Epithelial cell of proximal tubule (primary cell): ENCODE measurements around the gene AIF1. TPM values are rescaled to one million over a fixed set of nuclear protein-coding genes. Genes with fewer than 3 reads are reported as not detected.
A peak's percentile ranks its signal among the peaks of the same experiment; 100 is the strongest.

Experiments
- DNase-seq: peaks from one replicate; pipeline ENCODE4 v3.0.0-alpha.2; 2011; ENCODE audit warnings: low read depth
- H3K4me3 ChIP-seq: 2 replicates; pipeline ENCODE4 v1.5.1; 2011; ENCODE audit warnings: low read depth, mild to moderate bottlenecking, low read length
- CTCF ChIP-seq: conservative IDR thresholded peaks from 2 replicates; pipeline ENCODE4 v1.5.1; 2012; ENCODE audit warnings: low read depth, mild to moderate bottlenecking, low read length
- total RNA-seq: library from RNA; depleted of rRNA; stranded (reverse); fragments of >200 nt; gene quantifications from 2 replicates; pipeline ENCODE4 v1.2.3, GENCODE V29; 2015

Gene AIF1
- total RNA-seq, 1 donor from 2014 or later = not detected

GRCh38 chr6:31581434-31582229 is 33.4 kb upstream of the AIF1 start:
- H3K4me3 ChIP-seq = peak overlapping the region; percentile 98
- no peak for TF ChIP-seq CTCF
- DNase-seq = no peak

DNA sequence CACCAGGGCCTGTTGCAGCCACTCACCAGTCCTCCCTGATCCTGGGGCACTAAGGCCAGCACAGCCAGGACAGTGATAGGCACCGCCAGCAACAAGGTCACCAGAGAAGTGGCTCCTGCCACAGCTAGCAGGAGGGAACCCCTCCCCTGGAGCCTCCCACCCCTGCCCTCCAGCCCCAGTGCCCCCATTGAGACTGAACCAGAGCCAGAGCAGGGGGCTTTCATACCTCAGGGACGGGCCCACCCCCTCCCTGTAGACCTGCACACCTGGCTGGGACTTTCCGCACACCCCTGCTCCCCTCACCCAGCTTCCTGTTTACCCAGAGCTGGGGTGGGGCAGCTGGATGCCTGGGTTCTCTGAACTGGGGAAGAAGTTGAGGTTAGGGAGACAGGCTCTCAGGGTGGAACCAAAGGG is 32.8 kb upstream of the AIF1 start, which contains the start of gene LTB:
LTB (minus strand) TSS at position 195 of the 414 bp plus-strand sequence; CDS start at position 188, 7 bp downstream.
- DNase-seq = no peak
- H3K4me3 ChIP-seq = peak within 1 kb of the TSS; percentile 98
- no peak for TF ChIP-seq CTCF

- TF ChIP-seq CTCF = peak; percentile 67
- H3K4me3 ChIP-seq = no peak overlapping the region
- no peak for DNase-seq
Measured at GRCh38 chr6:31585491-31585890, 29.5 kb upstream of the AIF1 start.

DNA sequence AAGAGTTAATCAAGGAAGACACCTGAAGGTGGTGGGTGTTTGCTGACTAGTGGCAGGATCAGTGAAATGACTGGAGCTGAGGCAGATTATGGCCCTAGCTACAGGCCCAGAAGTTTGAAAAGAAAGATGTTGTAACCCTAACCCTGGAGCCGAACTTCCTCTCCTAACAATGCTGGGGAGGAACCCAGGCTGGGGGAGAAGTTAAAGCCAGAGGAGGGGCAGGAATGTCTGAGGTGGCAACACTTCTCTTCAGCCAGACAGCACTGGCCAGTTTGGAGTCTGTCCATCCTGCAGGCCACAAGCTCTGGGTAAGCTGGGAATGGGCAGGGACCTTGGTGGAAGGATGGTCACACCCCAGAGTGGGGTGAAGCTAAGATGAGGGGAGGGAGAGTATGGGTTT is 29.0 kb upstream of the AIF1 start, which contains the start of gene LST1:
LST1 (plus strand) TSS at position 270 of the 400 bp plus-strand sequence. CDS start 1,023 bp downstream, outside the sequence.
- no peak within 1 kb of the TSS for H3K4me3 ChIP-seq
- no peak for TF ChIP-seq CTCF
- no peak for DNase-seq

GRCh38 chr6:31586599-31587281 is 28.3 kb upstream of the AIF1 start:
- no peak for TF ChIP-seq CTCF
- no peak for DNase-seq
- H3K4me3 ChIP-seq = no peak overlapping the region

DNA sequence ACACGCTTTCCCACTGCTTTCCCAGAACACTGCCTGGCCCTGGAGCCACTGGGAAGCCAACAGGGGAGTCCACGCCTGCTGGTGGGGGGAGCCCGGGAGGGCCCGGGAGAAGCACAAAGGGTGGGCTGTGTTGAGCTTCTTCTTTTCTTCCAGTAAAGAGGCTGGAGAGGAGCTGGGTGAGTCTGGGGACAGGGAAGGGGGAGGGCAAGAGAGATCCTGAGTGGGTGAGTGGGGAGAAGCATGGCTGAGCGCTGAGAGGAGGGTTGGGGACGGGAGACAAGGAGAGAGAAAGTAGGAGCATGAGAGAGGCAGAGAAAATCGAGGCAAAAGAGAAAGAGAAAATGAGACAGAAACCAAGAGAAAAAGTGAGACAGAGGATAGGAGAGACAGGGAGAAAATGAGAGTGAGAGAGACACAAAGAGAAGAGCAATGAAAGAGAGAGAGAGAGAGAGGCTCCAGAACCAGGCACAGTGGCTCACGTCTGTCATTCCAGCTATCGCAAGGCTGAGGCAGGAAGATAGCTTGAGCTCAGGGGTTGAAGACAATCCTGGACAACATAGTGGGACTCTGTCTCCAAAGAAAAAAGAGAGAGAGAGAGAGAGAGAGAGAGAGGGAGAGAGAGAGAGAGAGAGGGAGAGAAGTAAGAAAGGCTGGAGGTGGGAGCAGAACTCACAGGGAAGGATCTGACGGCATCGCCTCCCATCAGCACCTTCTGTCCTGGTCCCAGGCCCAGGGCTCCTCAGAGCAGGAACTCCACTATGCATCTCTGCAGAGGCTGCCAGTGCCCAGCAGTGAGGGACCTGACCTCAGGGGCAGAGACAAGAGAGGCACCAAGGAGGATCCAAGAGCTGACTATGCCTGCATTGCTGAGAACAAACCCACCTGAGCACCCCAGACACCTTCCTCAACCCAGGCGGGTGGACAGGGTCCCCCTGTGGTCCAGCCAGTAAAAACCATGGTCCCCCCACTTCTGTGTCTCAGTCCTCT is 26.9 kb upstream of the AIF1 start:
- no peak overlapping the region for H3K4me3 ChIP-seq
- DNase-seq = no peak
- TF ChIP-seq CTCF = no peak
